ENCODE data around the gene ADAMTSL3. TPM values are rescaled to one million over a fixed set of nuclear protein-coding genes. Genes with fewer than 3 reads are reported as not detected.
"Not testable (repeated sequence)": the region's sequence is repeated elsewhere in the genome, so short reads cannot be mapped to it uniquely, and the experiment has no call there.

Gene ADAMTSL3
- total RNA-seq, 6 experiments from 2014 or later, result not detected

- TF ChIP-seq CTCF (IDR thresholded peaks at IDR 0.05), result no peak
- Mint-ChIP-seq H3K27ac (no peak overlapping the region), H3K27me3 (ENCODE audit: insufficient read depth) (no peaks in the 10 kb centered on the region), H3K36me3 (ENCODE audit: low read depth) (no peaks in the 10 kb centered on the region), H3K9me3 (peaks cover 35% of the 10 kb centered on the region), H3K4me1 (ENCODE audit: low read depth) (no peaks in the 10 kb centered on the region), H3K4me3 (no peak overlapping the region)
- no peak for DNase-seq
Observed at GRCh38 chr15:83746231-83746630, 92.3 kb downstream of the ADAMTSL3 start.

- no peak for DNase-seq
- no peak overlapping the region for H3K27ac Mint-ChIP-seq
- peaks cover 42% of the 10 kb centered on the region for H3K9me3 Mint-ChIP-seq
- TF ChIP-seq CTCF (IDR thresholded peaks at IDR 0.05), result no peak
- H3K36me3 Mint-ChIP-seq (ENCODE audit: low read depth), result no peaks in the 10 kb centered on the region
- no peaks in the 10 kb centered on the region for H3K4me1 Mint-ChIP-seq (ENCODE audit: low read depth)
- no peak overlapping the region for H3K4me3 Mint-ChIP-seq
- no peaks in the 10 kb centered on the region for H3K27me3 Mint-ChIP-seq (ENCODE audit: insufficient read depth)
Observed at GRCh38 chr15:83747050-83747717, 93.3 kb downstream of the ADAMTSL3 start.

GRCh38 chr15:83747718-83748110, 93.8 kb downstream of the ADAMTSL3 start:
- no peaks in the 10 kb centered on the region for H3K4me1 Mint-ChIP-seq (ENCODE audit: low read depth)

GRCh38 chr15:83753872-83754493, 100.1 kb downstream of the ADAMTSL3 start:
- H3K36me3 Mint-ChIP-seq (ENCODE audit: low read depth), result peaks cover 4% of the 10 kb centered on the region; the same call in 1 of the 2 replicates
- peaks cover 48% of the 10 kb centered on the region for H3K9me3 Mint-ChIP-seq
- H3K4me3 Mint-ChIP-seq, result no peak overlapping the region
- no peak for TF ChIP-seq CTCF (IDR thresholded peaks at IDR 0.05)
- H3K27me3 Mint-ChIP-seq (ENCODE audit: insufficient read depth), result no peaks in the 10 kb centered on the region; the same call in 1 of the 2 replicates
- DNase-seq, result no peak
- no peak overlapping the region for H3K27ac Mint-ChIP-seq
- H3K4me1 Mint-ChIP-seq (ENCODE audit: low read depth), result no peaks in the 10 kb centered on the region

More at GRCh38 chr15:83747718-83748110, 93.8 kb downstream of the ADAMTSL3 start:
- DNase-seq, result no peak
- Mint-ChIP-seq H3K36me3 (ENCODE audit: low read depth) (no peaks in the 10 kb centered on the region), H3K9me3 (peaks cover 41% of the 10 kb centered on the region), H3K4me3 (no peak overlapping the region), H3K27ac (no peak overlapping the region), H3K27me3 (ENCODE audit: insufficient read depth) (no peaks in the 10 kb centered on the region)
- no peak for TF ChIP-seq CTCF (IDR thresholded peaks at IDR 0.05)

GRCh38 chr15:83757291-83757690, 103.4 kb downstream of the ADAMTSL3 start:
- H3K9me3 Mint-ChIP-seq, result peaks cover 62% of the 10 kb centered on the region
- not testable (repeated sequence) for H3K36me3 Mint-ChIP-seq (ENCODE audit: low read depth); H3K4me3 Mint-ChIP-seq; H3K4me1 Mint-ChIP-seq (ENCODE audit: low read depth); H3K27me3 Mint-ChIP-seq (ENCODE audit: insufficient read depth); DNase-seq; H3K27ac Mint-ChIP-seq

- TF ChIP-seq CTCF (IDR thresholded peaks at IDR 0.05), result no peak
- DNase-seq, result no peak
- no peak overlapping the region for H3K27ac Mint-ChIP-seq
- H3K27me3 Mint-ChIP-seq (ENCODE audit: insufficient read depth), result no peaks in the 10 kb centered on the region
- peaks cover 67% of the 10 kb centered on the region for H3K9me3 Mint-ChIP-seq
- H3K4me1 Mint-ChIP-seq (ENCODE audit: low read depth), result no peaks in the 10 kb centered on the region
- H3K4me3 Mint-ChIP-seq, result no peak overlapping the region
- 0 out of 2 replicates have a peak, but pooled peaks cover 14% of the 10 kb centered on the region for H3K36me3 Mint-ChIP-seq (ENCODE audit: low read depth)
Observed at GRCh38 chr15:83762367-83762766, 108.4 kb downstream of the ADAMTSL3 start.

All from HFFc6 (cell line).